ENCODE measurements around the gene RACGAP1. TPM values are rescaled to one million over a fixed set of nuclear protein-coding genes. Genes with fewer than 3 reads are reported as not detected.

Gene RACGAP1
- total RNA-seq, 1 donor from 2014 or later = 23.5 TPM

DNA sequence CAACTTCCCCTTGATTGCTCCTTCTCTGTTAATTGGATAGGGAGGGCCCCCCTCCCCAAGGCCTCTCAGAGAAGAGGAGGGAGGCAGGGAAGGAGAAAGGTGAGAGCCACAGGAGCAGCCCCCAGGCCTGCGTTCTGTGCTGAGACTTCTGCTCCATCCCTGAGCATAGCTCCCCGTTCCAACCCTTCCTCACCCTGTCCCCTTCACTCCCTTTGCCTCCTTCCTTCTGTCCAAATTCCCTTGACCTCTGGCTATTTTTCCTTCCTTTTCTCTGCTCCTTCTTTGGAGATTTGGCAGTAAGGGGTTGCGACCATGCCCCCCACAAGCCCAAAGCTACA is 31.3 kb upstream of the RACGAP1 start:
- peaks cover 7 to 29% (median 20%) of the 10 kb centered on the region in 3 donors for H3K27me3 ChIP-seq (ENCODE audit: control insufficient read depth in 3 of 3, insufficient read depth in 3 of 3, low read length in 3 of 3)
- H3K9me3 ChIP-seq (ENCODE audit: control insufficient read depth in 3 of 3, low read length in 3 of 3) = no peaks in the 10 kb centered on the region
- H3K27ac ChIP-seq (ENCODE audit: low read depth, low read length) = no peak overlapping the region
- peak overlapping the region; percentile 51 to 82 (median 72) for H3K9ac ChIP-seq (ENCODE audit: low read depth in 1 of 3, low read length in 3 of 3)
- no peaks in the 10 kb centered on the region for H3K36me3 ChIP-seq (ENCODE audit: control insufficient read depth in 3 of 3, insufficient read depth in 3 of 3, low read length in 3 of 3)
- peaks cover 16 to 23% (median 19%) of the 10 kb centered on the region in 3 donors for H3K4me1 ChIP-seq (ENCODE audit: control insufficient read depth in 3 of 3, insufficient read depth in 3 of 3, low read length in 3 of 3)
- H3K4me3 ChIP-seq (ENCODE audit: low read length in 3 of 3) = peak overlapping the region; percentile 67 to 85 (median 81)

DNA sequence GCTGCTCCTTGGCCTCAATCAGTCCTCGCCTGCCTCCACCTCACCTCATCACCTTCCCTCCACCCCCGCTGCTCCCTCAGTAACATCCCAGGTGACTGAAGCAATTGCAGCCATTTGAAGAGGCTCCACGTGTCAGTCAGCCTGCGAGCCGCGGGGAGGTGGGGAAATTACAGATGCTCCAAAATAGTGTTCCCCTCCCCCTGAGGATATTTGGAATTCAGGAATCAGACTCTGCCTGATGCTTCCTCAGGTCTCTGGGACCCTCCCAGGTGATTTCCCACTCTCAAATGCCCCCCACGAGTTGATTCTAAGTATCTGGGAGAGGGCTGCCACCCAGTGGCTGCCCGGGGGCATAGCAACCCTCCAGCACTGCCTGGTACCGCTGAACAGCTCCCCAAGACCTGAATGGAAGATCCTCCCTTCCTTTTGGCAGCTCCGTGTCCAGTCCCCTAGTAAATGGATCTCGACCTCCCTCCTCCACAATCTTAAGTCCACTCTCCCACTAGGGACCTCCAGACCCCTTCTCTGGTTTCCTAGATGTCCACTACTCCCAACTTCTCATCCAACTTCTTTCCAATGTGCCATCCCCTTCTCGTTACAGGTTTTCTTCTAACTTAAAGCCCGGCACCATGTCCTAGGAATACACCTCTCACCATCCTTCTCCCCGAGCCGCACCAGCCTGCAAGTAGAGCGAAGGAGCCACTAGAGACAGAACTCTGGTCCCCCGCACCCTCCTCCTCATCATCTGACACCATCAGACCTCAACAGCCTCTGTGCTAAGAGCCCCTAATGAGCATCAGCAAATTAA is 30.7 kb upstream of the RACGAP1 start:
- no peaks in the 10 kb centered on the region for H3K9me3 ChIP-seq (ENCODE audit: control insufficient read depth in 3 of 3, low read length in 3 of 3)
- no peaks in the 10 kb centered on the region for H3K36me3 ChIP-seq (ENCODE audit: control insufficient read depth in 3 of 3, insufficient read depth in 3 of 3, low read length in 3 of 3)
- no peak overlapping the region for H3K27ac ChIP-seq (ENCODE audit: low read depth, low read length)
- H3K9ac ChIP-seq (ENCODE audit: low read depth in 1 of 3, low read length in 3 of 3) = peak overlapping the region in 1 of 3 donors; percentile 25
- H3K4me1 ChIP-seq (ENCODE audit: control insufficient read depth in 3 of 3, insufficient read depth in 3 of 3, low read length in 3 of 3) = peaks cover 16 to 18% (median 18%) of the 10 kb centered on the region in 3 donors
- H3K4me3 ChIP-seq (ENCODE audit: low read length in 3 of 3) = peak overlapping the region in 2 of 3 donors; percentile 31 to 81
- peaks cover 12 to 35% (median 24%) of the 10 kb centered on the region in 3 donors for H3K27me3 ChIP-seq (ENCODE audit: control insufficient read depth in 3 of 3, insufficient read depth in 3 of 3, low read length in 3 of 3)

DNA sequence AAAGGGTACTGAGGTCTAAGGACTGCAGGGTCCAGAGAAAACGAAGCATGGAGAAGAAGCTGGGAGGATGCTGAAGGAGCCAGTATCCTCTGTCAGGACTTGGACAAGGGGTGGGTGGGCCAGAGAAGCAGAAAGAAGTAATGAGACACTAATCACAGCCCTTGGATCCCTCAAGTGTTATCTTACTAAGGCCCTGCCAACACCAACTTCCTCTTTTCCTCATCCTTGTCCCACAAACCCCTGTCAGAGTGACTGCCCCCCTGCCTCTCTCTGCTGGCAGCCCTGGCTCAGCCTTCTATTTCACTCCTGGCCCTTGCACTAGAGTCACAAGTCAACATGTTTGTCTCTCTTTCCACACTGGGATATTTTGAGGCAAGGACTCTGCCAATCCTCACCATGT is 28.3 kb upstream of the RACGAP1 start:
- H3K9me3 ChIP-seq (ENCODE audit: control insufficient read depth in 3 of 3, low read length in 3 of 3) = no peaks in the 10 kb centered on the region
- no peak overlapping the region for H3K27ac ChIP-seq (ENCODE audit: low read depth, low read length)
- H3K36me3 ChIP-seq (ENCODE audit: control insufficient read depth in 3 of 3, insufficient read depth in 3 of 3, low read length in 3 of 3) = no peaks in the 10 kb centered on the region
- H3K4me1 ChIP-seq (ENCODE audit: control insufficient read depth in 3 of 3, insufficient read depth in 3 of 3, low read length in 3 of 3) = peaks cover 15 to 18% (median 16%) of the 10 kb centered on the region in 3 donors
- no peak overlapping the region for H3K9ac ChIP-seq (ENCODE audit: low read depth in 1 of 3, low read length in 3 of 3)
- no peak overlapping the region for H3K4me3 ChIP-seq (ENCODE audit: low read length in 3 of 3)
- H3K27me3 ChIP-seq (ENCODE audit: control insufficient read depth in 3 of 3, insufficient read depth in 3 of 3, low read length in 3 of 3) = peaks cover 17 to 46% (median 21%) of the 10 kb centered on the region in 3 donors

DNA sequence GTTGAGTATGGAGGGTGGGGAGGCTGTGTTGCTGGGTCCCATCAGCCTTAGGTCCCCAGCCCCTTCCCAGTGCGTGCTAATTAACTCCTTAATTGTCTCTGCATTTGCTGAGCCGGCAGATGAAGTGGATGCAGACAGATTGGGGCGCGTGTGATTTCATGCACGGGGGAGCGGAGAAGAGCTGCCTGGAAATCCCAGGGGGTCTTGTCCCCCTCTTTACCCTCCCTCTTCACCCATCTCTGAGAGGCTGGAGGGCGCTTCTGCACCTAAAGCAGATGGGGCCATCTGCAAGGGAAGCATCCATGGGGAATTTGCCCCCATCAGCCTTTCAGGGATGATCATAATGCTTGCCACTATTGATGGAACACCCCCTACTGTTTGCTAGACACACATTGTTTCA is 27.7 kb upstream of the RACGAP1 start:
- H3K27ac ChIP-seq (ENCODE audit: low read depth, low read length) = no peak overlapping the region
- H3K36me3 ChIP-seq (ENCODE audit: control insufficient read depth in 3 of 3, insufficient read depth in 3 of 3, low read length in 3 of 3) = no peaks in the 10 kb centered on the region
- H3K9ac ChIP-seq (ENCODE audit: low read depth in 1 of 3, low read length in 3 of 3) = no peak overlapping the region
- no peak overlapping the region for H3K4me3 ChIP-seq (ENCODE audit: low read length in 3 of 3)
- peaks cover 17 to 40% (median 21%) of the 10 kb centered on the region in 3 donors for H3K27me3 ChIP-seq (ENCODE audit: control insufficient read depth in 3 of 3, insufficient read depth in 3 of 3, low read length in 3 of 3)
- H3K4me1 ChIP-seq (ENCODE audit: control insufficient read depth in 3 of 3, insufficient read depth in 3 of 3, low read length in 3 of 3) = peaks cover 15 to 18% (median 16%) of the 10 kb centered on the region in 3 donors
- no peaks in the 10 kb centered on the region for H3K9me3 ChIP-seq (ENCODE audit: control insufficient read depth in 3 of 3, low read length in 3 of 3)

DNA sequence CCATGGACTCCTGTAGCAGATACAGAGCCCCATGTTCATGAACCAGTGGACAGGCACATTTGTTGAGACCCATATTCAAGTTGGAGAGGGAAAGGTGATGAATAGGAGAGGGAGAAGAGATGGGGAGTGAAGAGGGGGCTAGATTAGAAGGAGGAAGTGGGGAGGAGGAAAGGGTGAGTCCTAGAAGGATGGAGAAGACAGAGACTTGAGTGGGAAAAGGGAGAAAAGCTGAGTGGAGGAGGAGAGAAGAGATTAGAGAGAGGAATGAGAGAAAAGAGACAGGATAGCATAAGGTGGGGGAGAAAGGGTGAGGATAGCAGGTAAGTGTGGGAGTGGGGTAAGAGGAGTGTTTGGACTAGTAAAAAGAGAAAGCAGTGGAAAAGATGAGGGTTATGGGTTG is 27.2 kb upstream of the RACGAP1 start:
- Histone ChIP-seq H3K9me3 (ENCODE audit: control insufficient read depth in 3 of 3, low read length in 3 of 3) (no peaks in the 10 kb centered on the region), H3K4me3 (ENCODE audit: low read length in 3 of 3) (no peak overlapping the region), H3K27ac (ENCODE audit: low read depth, low read length) (no peak overlapping the region), H3K36me3 (ENCODE audit: control insufficient read depth in 3 of 3, insufficient read depth in 3 of 3, low read length in 3 of 3) (no peaks in the 10 kb centered on the region), H3K27me3 (ENCODE audit: control insufficient read depth in 3 of 3, insufficient read depth in 3 of 3, low read length in 3 of 3) (peaks cover 17 to 39% (median 21%) of the 10 kb centered on the region in 3 donors), H3K9ac (ENCODE audit: low read depth in 1 of 3, low read length in 3 of 3) (no peak overlapping the region), H3K4me1 (ENCODE audit: control insufficient read depth in 3 of 3, insufficient read depth in 3 of 3, low read length in 3 of 3) (peaks cover 15 to 18% (median 16%) of the 10 kb centered on the region in 3 donors)

DNA sequence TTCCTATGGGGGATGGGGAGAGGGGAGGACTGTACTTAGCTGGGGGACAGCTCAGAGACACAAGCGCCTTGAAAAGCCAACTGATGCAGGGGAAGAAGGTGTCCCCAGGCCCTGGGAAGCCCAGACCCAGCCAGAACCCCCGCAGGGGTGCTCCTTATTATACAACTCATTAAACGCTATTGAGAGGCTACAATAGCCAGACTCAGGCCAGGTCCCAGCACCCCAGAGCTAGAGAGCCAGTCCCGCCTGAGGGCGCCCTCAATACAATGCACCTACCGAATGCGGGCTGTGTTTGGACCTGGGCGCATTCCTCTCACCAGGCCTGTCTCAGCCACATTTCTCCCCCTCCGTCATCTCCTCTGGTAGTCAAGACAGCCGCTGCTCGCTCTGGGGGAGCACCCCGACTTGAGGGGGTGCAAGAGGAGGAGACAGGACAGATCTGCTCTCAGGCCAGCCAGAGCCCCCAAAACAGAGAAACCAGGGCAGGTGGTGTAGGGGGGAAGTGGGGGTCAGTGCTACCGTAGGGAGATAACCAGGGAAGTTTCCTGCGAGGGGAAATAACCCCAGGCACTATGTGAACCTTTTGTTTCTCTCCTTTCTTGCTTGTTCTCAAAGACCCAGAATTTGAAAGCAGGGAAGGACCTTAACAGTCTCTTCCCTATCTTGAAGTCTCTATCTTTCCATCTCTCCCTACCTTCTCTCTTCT is 26.0 kb upstream of the RACGAP1 start:
- H3K4me1 ChIP-seq (ENCODE audit: control insufficient read depth in 3 of 3, insufficient read depth in 3 of 3, low read length in 3 of 3) = peaks cover 6 to 8% (median 7%) of the 10 kb centered on the region in 3 donors
- no peak overlapping the region for H3K4me3 ChIP-seq (ENCODE audit: low read length in 3 of 3)
- peaks cover 10 to 32% (median 18%) of the 10 kb centered on the region in 3 donors for H3K27me3 ChIP-seq (ENCODE audit: control insufficient read depth in 3 of 3, insufficient read depth in 3 of 3, low read length in 3 of 3)
- no peaks in the 10 kb centered on the region for H3K36me3 ChIP-seq (ENCODE audit: control insufficient read depth in 3 of 3, insufficient read depth in 3 of 3, low read length in 3 of 3)
- H3K27ac ChIP-seq (ENCODE audit: low read depth, low read length) = no peak overlapping the region
- H3K9ac ChIP-seq (ENCODE audit: low read depth in 1 of 3, low read length in 3 of 3) = no peak overlapping the region
- H3K9me3 ChIP-seq (ENCODE audit: control insufficient read depth in 3 of 3, low read length in 3 of 3) = no peaks in the 10 kb centered on the region

DNA sequence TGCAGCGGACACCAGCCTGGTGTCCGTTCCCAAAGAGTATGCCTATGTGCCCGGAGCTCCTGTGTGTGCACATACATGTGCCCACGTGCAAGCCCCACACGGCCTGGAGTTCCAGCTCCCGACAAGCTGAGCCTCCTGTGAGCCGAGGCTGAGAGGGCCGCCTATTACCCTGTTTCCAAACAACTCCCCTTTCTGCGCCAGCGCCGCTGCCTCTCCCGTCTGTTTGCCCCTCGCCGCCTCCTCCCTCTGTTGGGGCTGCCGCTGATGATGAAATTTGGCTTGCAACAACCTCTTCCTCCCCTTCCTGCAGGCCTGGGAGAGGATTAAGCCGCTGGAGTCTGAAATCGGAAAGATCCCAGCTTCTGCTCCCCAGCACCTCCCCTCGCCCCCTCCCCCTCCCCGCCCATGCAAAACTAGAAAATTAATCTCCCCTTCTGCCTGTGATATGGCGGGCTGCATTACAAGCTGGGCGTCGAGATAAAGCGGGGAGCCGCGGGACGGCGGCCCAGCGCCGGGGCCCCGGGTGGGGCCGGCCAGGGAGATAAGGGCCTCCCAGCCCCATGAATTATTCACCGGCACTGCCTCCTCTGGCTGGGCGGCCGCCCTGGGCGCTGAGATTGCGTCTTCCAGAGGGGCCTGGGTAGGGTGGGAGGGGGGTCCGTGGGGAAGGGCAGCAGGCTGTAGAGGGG is 25.3 kb upstream of the RACGAP1 start:
- no peaks in the 10 kb centered on the region for H3K9me3 ChIP-seq (ENCODE audit: control insufficient read depth in 3 of 3, low read length in 3 of 3)
- H3K4me1 ChIP-seq (ENCODE audit: control insufficient read depth in 3 of 3, insufficient read depth in 3 of 3, low read length in 3 of 3) = peaks cover 0 to 1% (median 0%) of the 10 kb centered on the region in 3 donors
- H3K27me3 ChIP-seq (ENCODE audit: control insufficient read depth in 3 of 3, insufficient read depth in 3 of 3, low read length in 3 of 3) = peaks cover 9 to 28% (median 18%) of the 10 kb centered on the region in 3 donors
- H3K4me3 ChIP-seq (ENCODE audit: low read length in 3 of 3) = peak overlapping the region in 2 of 3 donors; percentile 41 to 51
- H3K27ac ChIP-seq (ENCODE audit: low read depth, low read length) = no peak overlapping the region
- no peaks in the 10 kb centered on the region for H3K36me3 ChIP-seq (ENCODE audit: control insufficient read depth in 3 of 3, insufficient read depth in 3 of 3, low read length in 3 of 3)
- peak overlapping the region in 1 of 3 donors; percentile 40 for H3K9ac ChIP-seq (ENCODE audit: low read depth in 1 of 3, low read length in 3 of 3)

DNA sequence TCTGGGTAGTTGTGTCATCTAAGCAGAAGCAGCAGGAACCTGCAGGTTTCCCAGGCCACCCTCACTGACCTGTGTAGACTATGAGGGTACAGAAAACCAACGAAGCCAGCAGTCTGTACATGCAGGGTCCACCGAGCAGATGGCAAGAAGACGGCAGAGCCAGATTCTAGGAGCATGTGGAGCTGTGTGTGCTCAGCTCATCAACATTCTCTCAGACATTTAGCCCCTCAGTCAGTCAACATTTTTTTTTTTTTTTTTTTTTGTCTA is 24.8 kb upstream of the RACGAP1 start:
- Histone ChIP-seq H3K27ac (ENCODE audit: low read depth, low read length) (no peak overlapping the region), H3K36me3 (ENCODE audit: control insufficient read depth in 3 of 3, insufficient read depth in 3 of 3, low read length in 3 of 3) (no peaks in the 10 kb centered on the region), H3K9ac (ENCODE audit: low read depth in 1 of 3, low read length in 3 of 3) (no peak overlapping the region), H3K4me1 (ENCODE audit: control insufficient read depth in 3 of 3, insufficient read depth in 3 of 3, low read length in 3 of 3) (no peaks in the 10 kb centered on the region), H3K4me3 (ENCODE audit: low read length in 3 of 3) (no peak overlapping the region), H3K9me3 (ENCODE audit: control insufficient read depth in 3 of 3, low read length in 3 of 3) (no peaks in the 10 kb centered on the region), H3K27me3 (ENCODE audit: control insufficient read depth in 3 of 3, insufficient read depth in 3 of 3, low read length in 3 of 3) (peaks cover 9 to 27% (median 18%) of the 10 kb centered on the region in 3 donors)

DNA sequence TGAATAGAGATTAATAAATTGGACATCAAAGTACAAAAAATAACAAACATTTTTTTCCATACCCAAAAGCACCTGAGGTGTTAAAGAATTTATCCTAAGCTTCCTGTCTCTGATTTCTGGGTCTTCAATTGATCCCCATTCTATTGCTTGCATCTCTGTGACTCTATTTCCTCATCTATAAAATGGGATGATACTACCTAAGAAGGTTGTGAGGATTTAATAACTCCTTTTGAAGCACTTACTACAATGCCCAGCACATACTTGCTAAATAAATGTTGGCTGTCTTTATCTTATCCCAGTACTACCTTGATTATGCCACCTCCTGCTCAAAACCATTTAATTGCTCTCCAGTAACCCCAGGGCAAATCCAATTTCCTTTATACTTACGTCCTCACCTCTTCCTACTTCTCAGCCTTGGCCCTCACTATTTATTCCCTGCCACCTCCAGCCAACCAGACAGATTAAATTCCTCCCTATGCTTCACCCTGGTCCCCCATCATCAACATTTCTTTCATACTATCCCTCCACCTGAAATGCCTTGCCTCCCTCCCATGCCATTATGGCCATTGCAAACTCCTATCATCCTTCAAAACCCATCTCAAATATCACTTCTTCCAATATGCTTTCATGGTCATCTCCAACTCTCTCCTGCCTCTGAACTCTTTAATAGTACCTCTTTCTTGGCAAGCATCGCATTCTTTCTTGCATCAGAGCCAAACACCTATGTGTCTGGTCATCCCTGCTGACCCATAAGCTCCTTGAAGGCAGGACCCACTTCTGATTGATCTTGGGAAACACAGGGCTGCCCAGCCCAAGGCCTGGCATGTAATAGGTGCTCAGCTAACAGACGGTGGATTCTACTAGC is 24.2 kb upstream of the RACGAP1 start:
- no peak overlapping the region for H3K27ac ChIP-seq (ENCODE audit: low read depth, low read length)
- no peaks in the 10 kb centered on the region for H3K36me3 ChIP-seq (ENCODE audit: control insufficient read depth in 3 of 3, insufficient read depth in 3 of 3, low read length in 3 of 3)

More for the DNA sequence above, 24.2 kb upstream of the RACGAP1 start:
- no peaks in the 10 kb centered on the region for H3K4me1 ChIP-seq (ENCODE audit: control insufficient read depth in 3 of 3, insufficient read depth in 3 of 3, low read length in 3 of 3)
- no peak overlapping the region for H3K9ac ChIP-seq (ENCODE audit: low read depth in 1 of 3, low read length in 3 of 3)
- peaks cover 9 to 27% (median 18%) of the 10 kb centered on the region in 3 donors for H3K27me3 ChIP-seq (ENCODE audit: control insufficient read depth in 3 of 3, insufficient read depth in 3 of 3, low read length in 3 of 3)
- H3K4me3 ChIP-seq (ENCODE audit: low read length in 3 of 3) = no peak overlapping the region
- no peaks in the 10 kb centered on the region for H3K9me3 ChIP-seq (ENCODE audit: control insufficient read depth in 3 of 3, low read length in 3 of 3)
